GM12865 (cell line): ENCODE measurements around the gene PALB2.
A peak's percentile ranks its signal among the peaks of the same experiment; 100 is the strongest.

Experiments
- DNase-seq: peaks from one replicate; pipeline ENCODE4 v3.0.0; 2010; ENCODE audit warnings: low read depth
- H3K4me3 ChIP-seq: 2 replicates; pipeline ENCODE4 v1.5.1; 2011; ENCODE audit warnings: mild to moderate bottlenecking, low read depth, low read length, control low read depth
- TF ChIP-seq, protein P1 (sequence below): IDR thresholded peaks from 2 replicates; pipeline ENCODE4 v1.5.1; 2011; ENCODE audit warnings: low read length, control low read depth, low read depth, inconsistent platforms; ENCODE audit not compliant: insufficient read depth; ENCODE audit errors: missing control alignments

The PALB2 gene

DNA sequence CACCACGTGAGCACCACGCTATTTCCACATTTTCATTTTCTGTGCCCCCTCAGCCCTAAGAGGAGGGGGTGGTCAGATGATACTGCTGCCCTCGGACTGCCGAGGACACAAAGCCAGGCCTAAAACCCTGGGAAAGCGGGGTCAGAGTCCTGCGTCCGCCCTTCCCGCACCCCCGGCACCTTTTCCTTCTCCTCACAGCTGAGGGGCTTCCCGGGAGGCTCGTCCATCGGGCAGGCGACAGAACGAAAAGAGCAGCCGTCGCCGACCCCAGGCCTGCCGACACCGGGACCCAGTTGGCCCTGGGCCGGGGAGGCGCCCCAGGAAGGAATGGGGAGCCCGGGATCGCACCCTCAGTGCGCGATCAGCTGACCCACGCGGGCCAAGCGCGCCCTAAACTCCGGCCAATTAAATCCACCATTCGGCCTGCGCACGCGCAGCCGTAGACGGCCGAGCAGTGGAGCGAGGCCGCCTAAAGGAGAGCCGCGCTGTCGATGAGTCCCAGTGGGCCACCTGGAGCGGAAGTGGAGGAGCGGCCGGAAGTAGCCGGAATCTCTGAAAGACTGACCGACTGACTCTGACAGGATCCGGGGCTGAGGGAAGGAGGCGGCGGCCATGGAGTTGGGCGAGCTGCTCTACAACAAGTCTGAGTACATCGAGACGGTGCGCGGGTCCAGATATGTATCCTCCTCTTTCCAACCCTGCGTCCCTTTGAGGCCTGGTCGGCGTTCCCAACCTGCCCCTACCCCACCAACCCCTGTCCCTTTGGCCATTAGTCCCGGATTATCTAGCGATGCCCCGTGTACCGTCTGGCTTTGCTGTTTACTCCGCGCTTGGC lies at the start of gene PALB2, which contains the start of gene DCTN5:
PALB2 (minus strand) TSS at position 380 of the 835 bp plus-strand sequence; CDS start at position 227, 153 bp downstream.
DCTN5 (plus strand) TSS at position 536 of the 835 bp plus-strand sequence; CDS start at position 613, 77 bp downstream.
- TF ChIP-seq, protein P1, sequence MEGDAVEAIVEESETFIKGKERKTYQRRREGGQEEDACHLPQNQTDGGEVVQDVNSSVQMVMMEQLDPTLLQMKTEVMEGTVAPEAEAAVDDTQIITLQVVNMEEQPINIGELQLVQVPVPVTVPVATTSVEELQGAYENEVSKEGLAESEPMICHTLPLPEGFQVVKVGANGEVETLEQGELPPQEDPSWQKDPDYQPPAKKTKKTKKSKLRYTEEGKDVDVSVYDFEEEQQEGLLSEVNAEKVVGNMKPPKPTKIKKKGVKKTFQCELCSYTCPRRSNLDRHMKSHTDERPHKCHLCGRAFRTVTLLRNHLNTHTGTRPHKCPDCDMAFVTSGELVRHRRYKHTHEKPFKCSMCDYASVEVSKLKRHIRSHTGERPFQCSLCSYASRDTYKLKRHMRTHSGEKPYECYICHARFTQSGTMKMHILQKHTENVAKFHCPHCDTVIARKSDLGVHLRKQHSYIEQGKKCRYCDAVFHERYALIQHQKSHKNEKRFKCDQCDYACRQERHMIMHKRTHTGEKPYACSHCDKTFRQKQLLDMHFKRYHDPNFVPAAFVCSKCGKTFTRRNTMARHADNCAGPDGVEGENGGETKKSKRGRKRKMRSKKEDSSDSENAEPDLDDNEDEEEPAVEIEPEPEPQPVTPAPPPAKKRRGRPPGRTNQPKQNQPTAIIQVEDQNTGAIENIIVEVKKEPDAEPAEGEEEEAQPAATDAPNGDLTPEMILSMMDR, result no peak
- peak; percentile 97 for DNase-seq

DNA sequence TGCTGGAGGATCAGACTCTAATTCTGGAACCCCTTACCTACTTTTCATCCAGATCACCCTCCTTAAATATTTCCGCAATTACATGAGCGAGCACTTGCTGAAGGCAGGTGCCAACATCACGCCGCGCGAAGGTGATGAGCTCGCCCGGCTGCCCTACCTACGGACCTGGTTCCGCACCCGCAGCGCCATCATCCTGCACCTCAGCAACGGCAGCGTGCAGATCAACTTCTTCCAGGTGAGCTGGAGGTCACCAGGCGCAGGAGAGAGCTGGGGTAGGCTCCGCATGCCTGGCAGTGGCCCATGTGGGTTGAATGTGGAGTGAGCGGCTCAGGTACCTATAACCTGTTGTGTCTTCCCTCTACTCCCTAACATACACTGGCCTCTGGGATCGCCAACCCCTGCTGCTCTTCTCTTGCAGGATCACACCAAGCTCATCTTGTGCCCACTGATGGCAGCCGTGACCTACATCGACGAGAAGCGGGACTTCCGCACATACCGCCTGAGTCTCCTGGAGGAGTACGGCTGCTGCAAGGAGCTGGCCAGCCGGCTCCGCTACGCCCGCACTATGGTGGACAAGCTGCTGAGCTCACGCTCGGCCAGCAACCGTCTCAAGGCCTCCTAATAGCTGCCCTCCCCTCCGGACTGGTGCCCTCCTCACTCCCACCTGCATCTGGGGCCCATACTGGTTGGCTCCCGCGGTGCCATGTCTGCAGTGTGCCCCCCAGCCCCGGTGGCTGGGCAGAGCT lies 48.5 kb upstream of the PALB2 start:
- TF ChIP-seq, protein P1, result no peak
- H3K4me3 ChIP-seq, result no peak overlapping the region
- DNase-seq, result no peak

More for the DNA sequence above, at the start of gene PALB2, which contains the start of gene DCTN5:
- H3K4me3 ChIP-seq, result peak within 1 kb of the TSS; percentile 87

DNA sequence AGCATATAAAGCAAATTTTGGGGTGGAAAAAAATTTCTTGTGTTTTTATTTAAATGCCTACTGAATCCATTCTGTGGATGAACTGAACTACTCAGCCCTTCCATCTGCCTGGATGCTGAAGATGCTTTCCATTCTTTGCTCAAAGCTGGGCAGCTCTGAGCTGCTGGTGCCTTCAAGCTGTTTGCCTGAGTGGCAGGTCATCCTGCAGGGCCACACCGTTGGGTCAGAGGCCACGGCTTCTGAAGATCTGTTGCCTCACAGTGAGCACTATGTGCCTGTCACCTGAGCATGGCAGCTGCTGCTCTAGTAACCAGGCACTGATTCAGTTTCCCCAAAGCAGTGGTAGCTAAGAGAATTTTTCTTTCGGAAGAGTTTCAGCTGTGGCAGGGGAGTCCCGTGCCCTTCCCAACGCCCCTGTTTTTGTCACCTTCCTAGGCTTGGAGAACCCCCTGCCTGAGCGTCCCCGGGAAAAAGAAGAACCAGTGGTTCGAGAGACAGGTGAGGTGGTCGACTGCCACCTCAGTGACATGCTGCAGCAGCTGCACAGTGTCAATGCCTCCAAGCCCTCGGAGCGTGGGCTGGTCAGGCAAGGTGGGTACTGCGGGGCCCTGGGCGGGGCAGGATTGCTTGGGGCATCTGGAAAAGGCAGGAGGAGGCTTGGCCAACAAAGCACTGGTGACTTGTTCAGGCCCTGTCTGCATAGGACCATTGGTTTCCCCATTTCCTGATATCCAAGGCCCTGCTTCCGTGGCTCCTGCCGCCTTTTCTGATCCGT lies 46.1 kb upstream of the PALB2 start:
- TF ChIP-seq, protein P1, result no peak
- H3K4me3 ChIP-seq, result no peak overlapping the region
- no peak for DNase-seq

DNA sequence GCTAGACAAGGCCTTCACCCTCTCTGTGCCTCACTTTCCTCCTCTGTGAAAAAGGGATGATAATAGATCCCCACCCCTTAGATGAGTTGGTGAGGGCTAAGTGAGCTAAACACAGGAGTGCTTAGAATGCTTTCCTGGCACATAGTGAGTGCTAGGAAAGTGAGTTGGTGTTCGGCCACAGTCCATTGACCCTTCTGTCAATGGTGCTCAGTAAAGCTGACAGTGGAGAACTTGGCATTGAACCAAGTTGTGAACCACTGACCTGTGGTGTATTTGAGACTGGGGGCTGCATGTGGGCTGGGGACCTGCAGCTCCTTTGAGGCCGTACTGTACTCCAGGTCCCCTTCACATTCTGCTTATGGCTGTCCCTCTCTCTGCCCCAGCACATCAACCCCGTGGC lies 42.4 kb upstream of the PALB2 start:
- TF ChIP-seq, protein P1, result no peak
- no peak for DNase-seq
- H3K4me3 ChIP-seq, result no peak overlapping the region

DNA sequence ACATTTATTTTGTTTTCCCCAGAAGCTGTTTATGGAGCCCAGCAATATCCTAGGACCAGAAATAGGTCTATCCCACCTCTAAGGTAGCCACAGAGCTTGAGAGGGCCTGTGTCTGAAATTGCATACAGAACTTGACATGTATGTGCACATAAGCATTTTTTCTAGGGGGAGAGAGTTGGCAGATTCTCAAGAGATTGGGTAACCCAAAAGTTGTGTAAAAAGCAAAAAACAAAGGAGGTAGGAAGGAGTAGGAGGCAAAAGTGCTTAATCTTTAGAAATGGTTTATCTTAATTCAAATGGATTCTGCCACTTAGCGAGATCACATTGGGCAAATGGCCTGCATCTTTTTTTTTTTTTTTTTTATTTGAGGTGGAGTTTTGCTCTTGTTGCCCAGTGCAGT lies 41.1 kb upstream of the PALB2 start:
- no peak for DNase-seq
- no peak overlapping the region for H3K4me3 ChIP-seq
- TF ChIP-seq, protein P1, result no peak

DNA sequence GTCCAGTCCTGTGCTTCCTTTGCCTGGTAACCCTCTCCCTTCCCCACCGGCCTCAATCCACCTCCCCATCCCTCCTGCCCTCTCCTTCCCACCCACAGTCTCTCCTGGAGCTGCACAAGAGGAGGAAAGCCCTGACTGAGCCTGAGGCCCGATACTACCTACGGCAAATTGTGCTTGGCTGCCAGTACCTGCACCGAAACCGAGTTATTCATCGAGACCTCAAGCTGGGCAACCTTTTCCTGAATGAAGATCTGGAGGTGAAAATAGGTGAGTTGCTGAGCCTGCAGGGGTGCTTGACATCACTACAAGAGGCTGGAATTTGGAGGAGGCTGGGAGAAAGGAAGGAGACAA lies 38.9 kb upstream of the PALB2 start:
- H3K4me3 ChIP-seq, result peak overlapping the region; percentile 77
- TF ChIP-seq, protein P1, result no peak
- no peak for DNase-seq
